H1 (cell line): ENCODE results near the gene KATNAL2. TPM values are rescaled to one million over a fixed set of nuclear protein-coding genes. Genes with fewer than 3 reads are reported as not detected.

Source experiments
- ATF3 ChIP-seq: IDR thresholded peaks from 2 replicates; pipeline ENCODE4 v1.6.1; 2011; ENCODE audit warnings: low read depth, mild to moderate bottlenecking, low read length; ENCODE audit not compliant: insufficient read depth
- SP2 ChIP-seq: IDR thresholded peaks from 2 replicates; pipeline ENCODE4 v1.6.1; 2012; ENCODE audit warnings: mild to moderate bottlenecking, low read length, inconsistent platforms
- polyA plus RNA-seq, 7 experiments: library from polyadenylated mRNA; depleted of rRNA in 3 of 7; stranded (reverse) in 5 of 7; unstranded in 2 of 7; fragments of >200 nt in 5 of 7; fragments of 200-250 nt in 2 of 7; gene quantifications; 1 replicate in 5 of 7; 2 replicates in 1 of 7; 4 replicates in 1 of 7; pipeline versions ENCODE4 v1.2.1 to v1.2.3, GENCODE V29; 2011 to 2013; ENCODE audit warnings: missing spikeins in 2 of 7, mixed read lengths in 2 of 7
- total RNA-seq: library from RNA; stranded (reverse); fragmentation: NEBNext Ultra II Directional; extraction: Animal tissue kit (Norgen Biotek cat#: 25700); gene quantifications from 2 replicates; pipeline ENCODE4 v1.2.1, GENCODE V29; 2021
- TF ChIP-seq, protein P1 (sequence below): fragments of 300-600 bp; sonication (generic); IDR thresholded peaks from 2 replicates; pipeline ENCODE4 v1.7.1; 2012; ENCODE audit warnings: low read length, moderate library complexity, mild to moderate bottlenecking, inconsistent platforms; ENCODE audit not compliant: insufficient replicate concordance

Gene KATNAL2
- total and polyA plus RNA-seq, 2 of the 8 experiments (the other 6 are each of a cell fraction or from before 2014, with no cell fraction given) = 10.0 to 15.2 TPM

DNA sequence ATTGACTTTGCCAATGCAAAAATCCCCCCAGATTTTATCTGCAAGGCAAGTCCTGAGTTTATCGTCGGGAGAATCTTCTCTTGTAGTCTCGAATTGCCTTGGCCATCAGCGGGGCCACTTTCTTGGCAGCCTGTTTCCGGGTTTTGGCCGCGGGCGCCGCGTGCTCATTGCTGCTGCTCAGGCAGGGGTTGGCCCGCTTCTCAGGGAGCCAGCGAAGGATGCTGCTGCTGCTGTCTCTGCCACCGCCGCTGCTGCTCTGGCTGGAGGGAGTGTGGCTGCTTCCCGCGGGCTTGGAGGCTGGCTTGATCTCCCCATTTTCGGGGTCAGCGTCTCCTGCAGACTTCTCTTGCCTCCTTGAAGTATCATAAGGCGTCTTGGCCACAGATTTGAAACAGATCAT lies 115.5 kb downstream of the KATNAL2 start (continued):
- TF ChIP-seq, protein P1, sequence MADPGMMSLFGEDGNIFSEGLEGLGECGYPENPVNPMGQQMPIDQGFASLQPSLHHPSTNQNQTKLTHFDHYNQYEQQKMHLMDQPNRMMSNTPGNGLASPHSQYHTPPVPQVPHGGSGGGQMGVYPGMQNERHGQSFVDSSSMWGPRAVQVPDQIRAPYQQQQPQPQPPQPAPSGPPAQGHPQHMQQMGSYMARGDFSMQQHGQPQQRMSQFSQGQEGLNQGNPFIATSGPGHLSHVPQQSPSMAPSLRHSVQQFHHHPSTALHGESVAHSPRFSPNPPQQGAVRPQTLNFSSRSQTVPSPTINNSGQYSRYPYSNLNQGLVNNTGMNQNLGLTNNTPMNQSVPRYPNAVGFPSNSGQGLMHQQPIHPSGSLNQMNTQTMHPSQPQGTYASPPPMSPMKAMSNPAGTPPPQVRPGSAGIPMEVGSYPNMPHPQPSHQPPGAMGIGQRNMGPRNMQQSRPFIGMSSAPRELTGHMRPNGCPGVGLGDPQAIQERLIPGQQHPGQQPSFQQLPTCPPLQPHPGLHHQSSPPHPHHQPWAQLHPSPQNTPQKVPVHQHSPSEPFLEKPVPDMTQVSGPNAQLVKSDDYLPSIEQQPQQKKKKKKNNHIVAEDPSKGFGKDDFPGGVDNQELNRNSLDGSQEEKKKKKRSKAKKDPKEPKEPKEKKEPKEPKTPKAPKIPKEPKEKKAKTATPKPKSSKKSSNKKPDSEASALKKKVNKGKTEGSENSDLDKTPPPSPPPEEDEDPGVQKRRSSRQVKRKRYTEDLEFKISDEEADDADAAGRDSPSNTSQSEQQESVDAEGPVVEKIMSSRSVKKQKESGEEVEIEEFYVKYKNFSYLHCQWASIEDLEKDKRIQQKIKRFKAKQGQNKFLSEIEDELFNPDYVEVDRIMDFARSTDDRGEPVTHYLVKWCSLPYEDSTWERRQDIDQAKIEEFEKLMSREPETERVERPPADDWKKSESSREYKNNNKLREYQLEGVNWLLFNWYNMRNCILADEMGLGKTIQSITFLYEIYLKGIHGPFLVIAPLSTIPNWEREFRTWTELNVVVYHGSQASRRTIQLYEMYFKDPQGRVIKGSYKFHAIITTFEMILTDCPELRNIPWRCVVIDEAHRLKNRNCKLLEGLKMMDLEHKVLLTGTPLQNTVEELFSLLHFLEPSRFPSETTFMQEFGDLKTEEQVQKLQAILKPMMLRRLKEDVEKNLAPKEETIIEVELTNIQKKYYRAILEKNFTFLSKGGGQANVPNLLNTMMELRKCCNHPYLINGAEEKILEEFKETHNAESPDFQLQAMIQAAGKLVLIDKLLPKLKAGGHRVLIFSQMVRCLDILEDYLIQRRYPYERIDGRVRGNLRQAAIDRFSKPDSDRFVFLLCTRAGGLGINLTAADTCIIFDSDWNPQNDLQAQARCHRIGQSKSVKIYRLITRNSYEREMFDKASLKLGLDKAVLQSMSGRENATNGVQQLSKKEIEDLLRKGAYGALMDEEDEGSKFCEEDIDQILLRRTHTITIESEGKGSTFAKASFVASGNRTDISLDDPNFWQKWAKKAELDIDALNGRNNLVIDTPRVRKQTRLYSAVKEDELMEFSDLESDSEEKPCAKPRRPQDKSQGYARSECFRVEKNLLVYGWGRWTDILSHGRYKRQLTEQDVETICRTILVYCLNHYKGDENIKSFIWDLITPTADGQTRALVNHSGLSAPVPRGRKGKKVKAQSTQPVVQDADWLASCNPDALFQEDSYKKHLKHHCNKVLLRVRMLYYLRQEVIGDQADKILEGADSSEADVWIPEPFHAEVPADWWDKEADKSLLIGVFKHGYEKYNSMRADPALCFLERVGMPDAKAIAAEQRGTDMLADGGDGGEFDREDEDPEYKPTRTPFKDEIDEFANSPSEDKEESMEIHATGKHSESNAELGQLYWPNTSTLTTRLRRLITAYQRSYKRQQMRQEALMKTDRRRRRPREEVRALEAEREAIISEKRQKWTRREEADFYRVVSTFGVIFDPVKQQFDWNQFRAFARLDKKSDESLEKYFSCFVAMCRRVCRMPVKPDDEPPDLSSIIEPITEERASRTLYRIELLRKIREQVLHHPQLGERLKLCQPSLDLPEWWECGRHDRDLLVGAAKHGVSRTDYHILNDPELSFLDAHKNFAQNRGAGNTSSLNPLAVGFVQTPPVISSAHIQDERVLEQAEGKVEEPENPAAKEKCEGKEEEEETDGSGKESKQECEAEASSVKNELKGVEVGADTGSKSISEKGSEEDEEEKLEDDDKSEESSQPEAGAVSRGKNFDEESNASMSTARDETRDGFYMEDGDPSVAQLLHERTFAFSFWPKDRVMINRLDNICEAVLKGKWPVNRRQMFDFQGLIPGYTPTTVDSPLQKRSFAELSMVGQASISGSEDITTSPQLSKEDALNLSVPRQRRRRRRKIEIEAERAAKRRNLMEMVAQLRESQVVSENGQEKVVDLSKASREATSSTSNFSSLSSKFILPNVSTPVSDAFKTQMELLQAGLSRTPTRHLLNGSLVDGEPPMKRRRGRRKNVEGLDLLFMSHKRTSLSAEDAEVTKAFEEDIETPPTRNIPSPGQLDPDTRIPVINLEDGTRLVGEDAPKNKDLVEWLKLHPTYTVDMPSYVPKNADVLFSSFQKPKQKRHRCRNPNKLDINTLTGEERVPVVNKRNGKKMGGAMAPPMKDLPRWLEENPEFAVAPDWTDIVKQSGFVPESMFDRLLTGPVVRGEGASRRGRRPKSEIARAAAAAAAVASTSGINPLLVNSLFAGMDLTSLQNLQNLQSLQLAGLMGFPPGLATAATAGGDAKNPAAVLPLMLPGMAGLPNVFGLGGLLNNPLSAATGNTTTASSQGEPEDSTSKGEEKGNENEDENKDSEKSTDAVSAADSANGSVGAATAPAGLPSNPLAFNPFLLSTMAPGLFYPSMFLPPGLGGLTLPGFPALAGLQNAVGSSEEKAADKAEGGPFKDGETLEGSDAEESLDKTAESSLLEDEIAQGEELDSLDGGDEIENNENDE = no peak
- no peak for TF ChIP-seq SP2
- TF ChIP-seq ATF3 = no peak
